Lower lobe of right lung (tissue), 2 donors: ENCODE results near the gene MYLK4. TPM values are rescaled to one million over a fixed set of nuclear protein-coding genes. Genes with fewer than 3 reads are reported as not detected.

Experiments used
- ATAC-seq, 2 donors: fragments of 200-7000 bp; cut with Tn5 transposase; one replicate each; pipeline ENCODE4 v1.9.1; 2020 to 2022; ENCODE audit warnings: mild to moderate bottlenecking in 2 of 2, moderate library complexity in 2 of 2
- DNase-seq: peaks from one replicate; pipeline ENCODE4 v3.0.0-alpha.2; 2020
- H3K27ac ChIP-seq: fragments of 200-600 bp; one replicate; pipeline ENCODE4 v1.8.0; 2022
- H3K27me3 ChIP-seq: fragments of 200-600 bp; one replicate; pipeline ENCODE4 v1.8.0; 2022; ENCODE audit warnings: low read depth
- H3K36me3 ChIP-seq: fragments of 200-600 bp; one replicate; pipeline ENCODE4 v1.8.0; 2022; ENCODE audit warnings: mild to moderate bottlenecking
- H3K4me1 ChIP-seq: fragments of 200-600 bp; one replicate; pipeline ENCODE4 v1.8.0; 2022
- H3K4me3 ChIP-seq: fragments of 200-600 bp; one replicate; pipeline ENCODE4 v1.8.0; 2022; ENCODE audit warnings: mild to moderate bottlenecking
- H3K9me3 ChIP-seq: fragments of 200-600 bp; one replicate; pipeline ENCODE4 v1.8.0; 2022
- intact Hi-C: fragments of 100-400 bp; cut with DNase I; formaldehyde crosslinking; loops from one replicate; pipeline ENCODE4 v1.11.0; 2022
- total RNA-seq: library from RNA; stranded (reverse); fragmentation: NEBNext Ultra II Directional; extraction: Animal tissue kit (Norgen Biotek cat#: 25700); gene quantifications from one replicate; pipeline ENCODE4 v1.2.1, GENCODE V29; 2021
- TF ChIP-seq, protein P1 (sequence below): fragments of 200-600 bp; IDR thresholded peaks from one replicate; pipeline ENCODE4 v1.8.0; 2022; ENCODE audit warnings: antibody characterized with exemption, mild to moderate bottlenecking
- donor health status: DM: no; HTN: yes; CAD: no; lungs with severe emphysema.

The MYLK4 gene
- total RNA-seq, 1 donor from 2014 or later = 0.56 TPM

DNA sequence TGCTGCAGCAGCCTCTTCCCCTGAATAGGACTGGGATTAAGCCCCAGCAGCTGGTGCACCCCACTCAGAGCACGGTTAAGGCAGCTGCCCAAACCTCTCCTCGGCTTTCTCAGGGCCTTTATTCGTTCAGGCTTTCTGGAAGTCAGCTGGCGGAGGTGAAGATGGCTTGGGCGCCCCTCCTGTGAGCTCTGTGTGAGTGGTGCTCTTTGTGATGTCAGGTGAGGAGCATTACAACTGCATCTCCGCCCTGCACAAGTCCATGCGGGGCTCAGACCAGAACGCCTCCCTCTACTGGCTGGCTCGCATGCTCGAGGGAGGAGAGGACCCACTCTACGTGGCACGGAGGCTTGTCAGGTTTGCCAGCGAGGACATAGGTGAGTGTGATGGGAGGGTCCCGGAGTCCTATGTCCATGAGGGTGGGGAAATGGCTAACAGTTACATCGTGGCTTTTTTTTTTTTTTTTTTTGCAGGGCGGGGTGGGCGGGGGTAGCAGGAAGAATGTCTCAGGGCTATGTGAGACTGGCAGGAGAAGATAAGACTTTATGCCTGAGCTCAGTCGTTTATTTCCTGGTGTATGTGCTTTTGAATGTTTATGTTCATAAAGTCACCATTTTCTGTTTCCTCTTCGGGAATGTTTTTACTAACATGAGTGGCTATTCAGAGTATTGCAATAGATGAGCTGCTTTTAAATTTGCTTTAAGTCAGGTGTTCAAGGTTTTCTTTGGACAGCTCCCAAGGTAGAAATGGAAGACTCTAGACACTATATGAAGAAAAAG is 32.7 kb upstream of the MYLK4 start:
- no peaks in the 10 kb centered on the region for H3K9me3 ChIP-seq
- H3K27ac ChIP-seq = peak overlapping the region; percentile 31
- TF ChIP-seq, protein P1, sequence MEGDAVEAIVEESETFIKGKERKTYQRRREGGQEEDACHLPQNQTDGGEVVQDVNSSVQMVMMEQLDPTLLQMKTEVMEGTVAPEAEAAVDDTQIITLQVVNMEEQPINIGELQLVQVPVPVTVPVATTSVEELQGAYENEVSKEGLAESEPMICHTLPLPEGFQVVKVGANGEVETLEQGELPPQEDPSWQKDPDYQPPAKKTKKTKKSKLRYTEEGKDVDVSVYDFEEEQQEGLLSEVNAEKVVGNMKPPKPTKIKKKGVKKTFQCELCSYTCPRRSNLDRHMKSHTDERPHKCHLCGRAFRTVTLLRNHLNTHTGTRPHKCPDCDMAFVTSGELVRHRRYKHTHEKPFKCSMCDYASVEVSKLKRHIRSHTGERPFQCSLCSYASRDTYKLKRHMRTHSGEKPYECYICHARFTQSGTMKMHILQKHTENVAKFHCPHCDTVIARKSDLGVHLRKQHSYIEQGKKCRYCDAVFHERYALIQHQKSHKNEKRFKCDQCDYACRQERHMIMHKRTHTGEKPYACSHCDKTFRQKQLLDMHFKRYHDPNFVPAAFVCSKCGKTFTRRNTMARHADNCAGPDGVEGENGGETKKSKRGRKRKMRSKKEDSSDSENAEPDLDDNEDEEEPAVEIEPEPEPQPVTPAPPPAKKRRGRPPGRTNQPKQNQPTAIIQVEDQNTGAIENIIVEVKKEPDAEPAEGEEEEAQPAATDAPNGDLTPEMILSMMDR = no peak
- intact Hi-C loops = no loop called here
- no peaks in the 10 kb centered on the region for H3K27me3 ChIP-seq
- ATAC-seq (peak; percentile 45 to 62), DNase-seq (no peak)
- H3K36me3 ChIP-seq = peaks cover 70% of the 10 kb centered on the region
- no peak overlapping the region for H3K4me3 ChIP-seq
- peaks cover 18% of the 10 kb centered on the region for H3K4me1 ChIP-seq

DNA sequence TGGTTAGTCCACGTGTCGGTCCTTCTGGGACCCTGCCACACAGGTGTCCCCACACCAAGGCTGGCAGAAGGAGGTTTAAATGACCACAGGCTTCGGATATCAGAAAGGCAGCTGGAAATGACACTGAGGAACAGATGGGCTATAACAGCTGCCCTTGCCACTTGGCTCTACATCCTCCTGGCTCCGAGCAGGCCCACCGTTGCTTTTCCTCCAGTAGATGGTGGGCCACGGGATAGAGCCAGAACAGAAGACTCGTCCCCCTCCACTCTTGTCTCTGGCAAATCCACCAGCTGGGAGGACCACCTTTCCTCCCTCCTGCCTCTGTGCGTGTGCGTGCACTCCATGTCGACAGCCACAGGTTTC is 32.1 kb upstream of the MYLK4 start:
- TF ChIP-seq, protein P1 = no peak
- H3K4me1 ChIP-seq = peaks cover 18% of the 10 kb centered on the region
- DNase-seq = no peak
- no peaks in the 10 kb centered on the region for H3K27me3 ChIP-seq
- intact Hi-C loops = no loop called here
- no peak overlapping the region for H3K4me3 ChIP-seq
- H3K9me3 ChIP-seq = no peaks in the 10 kb centered on the region
- peaks cover 70% of the 10 kb centered on the region for H3K36me3 ChIP-seq
- H3K27ac ChIP-seq = peak overlapping the region; percentile 6
- ATAC-seq = no peak

DNA sequence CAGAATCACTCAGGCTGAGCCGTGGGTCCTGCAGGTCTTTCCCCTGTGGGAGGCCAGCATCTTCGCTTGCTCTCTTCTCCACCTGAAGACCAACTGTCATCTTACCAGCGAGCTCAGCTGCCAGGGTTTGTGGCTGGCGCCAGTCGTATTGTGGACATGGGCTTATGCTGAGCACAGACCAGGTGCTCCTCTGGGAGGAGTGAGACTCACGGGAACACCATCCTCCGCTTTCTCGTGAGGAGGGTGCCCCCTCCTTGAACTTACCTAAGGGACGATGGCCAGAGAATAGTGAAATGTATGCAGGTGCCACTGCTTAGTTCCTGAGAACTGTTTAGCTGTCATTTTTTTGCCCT is 31.6 kb upstream of the MYLK4 start:
- TF ChIP-seq, protein P1 = no peak
- Histone ChIP-seq H3K27ac (no peak overlapping the region), H3K4me1 (peaks cover 18% of the 10 kb centered on the region), H3K36me3 (peaks cover 70% of the 10 kb centered on the region), H3K4me3 (no peak overlapping the region), H3K27me3 (no peaks in the 10 kb centered on the region), H3K9me3 (no peaks in the 10 kb centered on the region)
- DNase-seq (no peak), ATAC-seq (no peak)
- intact Hi-C loops = no loop called here

DNA sequence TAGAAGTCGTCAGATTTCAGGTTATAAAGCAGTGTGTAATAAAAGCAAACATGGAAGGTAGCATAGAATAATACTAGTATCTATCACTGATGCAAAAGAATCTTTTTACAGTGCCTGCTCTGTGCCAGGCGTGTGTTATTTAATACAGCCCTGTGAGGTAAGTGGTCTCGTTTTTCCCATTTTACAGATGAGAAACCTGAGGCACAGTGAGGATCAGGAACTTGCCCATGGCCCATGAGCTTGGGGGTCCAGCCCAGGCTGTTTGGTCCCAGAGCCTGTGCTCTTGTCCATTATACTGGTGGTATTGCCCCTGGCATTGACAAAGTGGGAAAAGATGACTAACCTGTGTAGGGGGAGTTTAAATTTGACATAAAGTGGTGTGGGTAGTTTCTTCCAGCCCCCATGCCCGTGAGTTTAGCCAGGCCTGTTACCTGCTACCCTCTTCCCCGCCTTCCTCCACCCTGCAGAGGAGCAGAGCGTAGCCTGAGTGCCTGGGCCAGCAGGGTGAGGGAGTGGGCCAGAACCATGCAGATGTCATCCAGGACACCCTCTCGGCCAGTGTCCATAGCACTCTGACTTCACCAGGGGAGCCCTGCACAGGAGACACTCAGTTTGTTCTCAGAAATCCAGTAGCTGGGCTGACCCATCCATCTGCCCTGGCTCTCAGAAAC is 31.1 kb upstream of the MYLK4 start:
- H3K36me3 ChIP-seq = peaks cover 70% of the 10 kb centered on the region
- DNase-seq = no peak
- no peak overlapping the region for H3K27ac ChIP-seq
- intact Hi-C loops = no loop called here
- peaks cover 18% of the 10 kb centered on the region for H3K4me1 ChIP-seq
- peak in 1 of 2 donors; percentile 36 for ATAC-seq
- H3K27me3 ChIP-seq = no peaks in the 10 kb centered on the region
- TF ChIP-seq, protein P1 = no peak
- H3K4me3 ChIP-seq = no peak overlapping the region
- no peaks in the 10 kb centered on the region for H3K9me3 ChIP-seq

DNA sequence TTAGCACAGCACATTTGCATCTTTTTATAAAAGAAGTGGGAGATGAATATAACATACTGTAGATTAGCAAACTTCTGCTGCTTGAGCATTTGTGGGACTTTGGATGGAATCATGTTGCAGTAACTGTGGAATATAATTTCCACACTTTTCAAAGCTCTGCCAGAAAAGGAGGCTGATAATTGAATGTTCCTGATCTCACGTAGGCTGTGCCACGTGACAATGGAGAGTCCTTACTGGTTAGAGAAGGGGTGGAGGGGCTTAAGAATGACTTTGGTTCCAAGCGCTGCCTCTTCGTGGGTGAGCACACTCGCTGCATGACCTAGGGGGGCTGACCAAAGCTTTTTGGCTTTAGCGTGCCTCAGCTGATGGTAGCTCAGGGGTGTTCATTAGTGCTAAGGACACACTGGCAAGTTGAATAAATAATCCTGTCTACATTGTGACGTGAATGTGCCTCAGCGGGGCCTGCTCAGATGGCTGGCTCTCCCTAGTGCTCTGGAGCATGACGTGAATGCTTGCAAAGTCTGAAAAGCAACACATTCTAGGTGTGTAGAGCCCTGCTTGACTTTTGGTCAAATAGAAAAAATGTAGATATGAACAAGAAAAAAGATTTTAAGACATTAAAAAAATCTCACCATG is 29.5 kb upstream of the MYLK4 start:
- H3K4me3 ChIP-seq = no peak overlapping the region
- intact Hi-C loops = no loop called here
- TF ChIP-seq, protein P1 = no peak
- H3K4me1 ChIP-seq = peaks cover 18% of the 10 kb centered on the region
- DNase-seq (no peak), ATAC-seq (no peak)
- no peak overlapping the region for H3K27ac ChIP-seq
- no peaks in the 10 kb centered on the region for H3K27me3 ChIP-seq
- H3K36me3 ChIP-seq = peaks cover 68% of the 10 kb centered on the region
- H3K9me3 ChIP-seq = no peaks in the 10 kb centered on the region
